Karpas-422 (cell line): ENCODE measurements around the gene KCNH1. TPM values are rescaled to one million over a fixed set of nuclear protein-coding genes. Genes with fewer than 3 reads are reported as not detected.

Experiments used
- DNase-seq: peaks from one replicate; pipeline ENCODE4 v3.0.0-alpha.2; 2015
- H2AFZ ChIP-seq: fragments of 200-600 bp; sonication (generic); 2 replicates; pipeline ENCODE4 v1.6.1; 2014; ENCODE audit warnings: antibody characterized with exemption, low read length, mixed read lengths
- H3K27ac ChIP-seq: fragments of 200-600 bp; sonication (generic); 2 replicates; pipeline ENCODE4 v1.5.1; 2014; ENCODE audit warnings: mild to moderate bottlenecking, low read length, moderate library complexity
- H3K27me3 ChIP-seq: fragments of 200-600 bp; sonication (generic); 2 replicates; pipeline ENCODE4 v1.6.1; 2014; ENCODE audit warnings: low read length, mixed read lengths
- H3K36me3 ChIP-seq: fragments of 200-600 bp; sonication (generic); 2 replicates; pipeline ENCODE4 v1.6.1; 2014; ENCODE audit warnings: low read length, mixed read lengths; ENCODE audit not compliant: insufficient read depth
- H3K4me1 ChIP-seq: fragments of 200-600 bp; sonication (generic); 2 replicates; pipeline ENCODE4 v1.6.1; 2014; ENCODE audit warnings: mild to moderate bottlenecking, low read length, mixed read lengths
- H3K4me2 ChIP-seq: fragments of 200-600 bp; sonication (generic); 2 replicates; pipeline ENCODE4 v1.6.1; 2014; ENCODE audit warnings: low read length, low read depth, mild to moderate bottlenecking; ENCODE audit not compliant: poor library complexity, severe bottlenecking
- H3K4me3 ChIP-seq: fragments of 200-600 bp; sonication (generic); 2 replicates; pipeline ENCODE4 v1.5.1; 2014; ENCODE audit warnings: mild to moderate bottlenecking, antibody characterized with exemption, low read length, mixed read lengths
- H3K79me2 ChIP-seq: fragments of 200-600 bp; sonication (generic); 2 replicates; pipeline ENCODE4 v1.6.1; 2014; ENCODE audit warnings: mild to moderate bottlenecking, low read length, mixed read lengths
- H3K9ac ChIP-seq: fragments of 200-600 bp; sonication (generic); 2 replicates; pipeline ENCODE4 v1.6.0; 2014; ENCODE audit warnings: low read length
- H3K9me2 ChIP-seq: fragments of 200-600 bp; sonication (generic), shearing (Covaris generic); replicated peaks from 2 replicates; pipeline ENCODE4 v1.6.0; 2014; ENCODE audit warnings: mild to moderate bottlenecking, low read length, moderate library complexity; ENCODE audit not compliant: insufficient read depth
- H3K9me3 ChIP-seq: fragments of 300-700, 200-600 bp; sonication (generic); 2 replicates; pipeline ENCODE4 v1.6.1; 2014; ENCODE audit warnings: low read length, mixed read lengths
- H4K20me1 ChIP-seq: fragments of 200-600 bp; sonication (generic); 2 replicates; pipeline ENCODE4 v1.6.1; 2014; ENCODE audit warnings: mild to moderate bottlenecking, antibody characterized with exemption, low read length, low read depth; ENCODE audit not compliant: insufficient read depth
- total RNA-seq: library from RNA; depleted of rRNA; stranded (reverse); fragments of >200 nt; shearing (Covaris generic); gene quantifications from 2 replicates; pipeline ENCODE4 v1.2.3, GENCODE V29; 2014; ENCODE audit warnings: low replicate concordance

The KCNH1 gene
- total RNA-seq, 1 experiment from 2014 or later, result not detected

DNA sequence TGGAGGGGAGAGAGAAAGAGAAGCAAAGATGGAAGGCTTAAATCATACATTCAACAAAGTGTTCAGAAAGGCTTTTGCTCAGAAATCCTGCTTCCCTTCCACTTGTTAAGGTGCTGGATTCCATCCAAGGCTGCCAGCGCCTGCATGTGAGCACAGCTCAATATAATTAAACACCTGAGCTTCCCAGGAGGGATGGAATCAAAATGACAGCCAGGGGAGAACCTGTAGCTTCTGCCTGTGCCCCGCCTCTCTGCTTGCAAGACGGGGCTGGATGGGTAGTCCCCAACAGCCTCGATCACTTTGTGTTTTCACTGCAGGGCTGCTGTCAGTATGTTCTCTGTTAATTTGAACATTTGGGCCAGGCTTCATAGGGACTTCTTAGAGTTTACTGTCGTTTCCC, 225.7 kb downstream of the KCNH1 start:
- no peaks in the 10 kb centered on the region for H3K36me3 ChIP-seq
- H3K9me3 ChIP-seq, result no peaks in the 10 kb centered on the region
- H3K9me2 ChIP-seq, result no peaks in the 10 kb centered on the region
- H3K4me3 ChIP-seq, result no peak overlapping the region
- H4K20me1 ChIP-seq, result no peaks in the 10 kb centered on the region
- no peak overlapping the region for H3K9ac ChIP-seq
- peaks cover 16% of the 10 kb centered on the region for H3K4me1 ChIP-seq
- H3K27me3 ChIP-seq, result no peaks in the 10 kb centered on the region
- no peaks in the 10 kb centered on the region for H3K79me2 ChIP-seq
- no peak overlapping the region for H3K4me2 ChIP-seq
- no peak overlapping the region for H2AFZ ChIP-seq
- no peak overlapping the region for H3K27ac ChIP-seq
- DNase-seq, result no peak

DNA sequence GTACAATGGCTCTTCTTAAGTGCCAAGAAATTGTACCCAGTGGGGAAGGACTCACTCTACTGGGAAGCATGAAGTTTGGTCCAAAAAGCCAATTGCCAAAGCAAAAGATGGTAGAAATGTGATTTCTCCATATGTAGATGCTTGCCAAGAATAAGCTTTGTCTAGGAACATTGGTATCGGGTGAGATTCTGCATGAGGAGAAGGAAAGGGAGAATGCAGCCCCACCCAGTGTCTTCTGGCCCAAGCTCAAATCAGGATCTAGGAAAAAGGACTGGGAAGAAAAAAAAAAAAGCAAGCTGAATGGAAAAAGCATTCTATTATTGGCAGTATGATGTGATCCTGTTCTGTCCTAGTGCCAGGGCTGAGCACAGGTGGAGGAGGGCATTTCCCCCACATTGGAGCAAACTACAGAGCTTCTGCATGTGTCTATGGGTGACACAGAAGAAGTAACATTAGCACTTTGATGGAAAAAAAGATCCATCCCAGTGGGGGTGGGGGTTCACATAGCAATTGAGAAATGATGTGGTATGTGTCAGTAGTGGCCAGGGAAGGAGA, 226.6 kb downstream of the KCNH1 start:
- no peak overlapping the region for H3K27ac ChIP-seq
- no peaks in the 10 kb centered on the region for H3K9me3 ChIP-seq
- H3K27me3 ChIP-seq, result no peaks in the 10 kb centered on the region
- no peak for DNase-seq
- no peak overlapping the region for H3K9ac ChIP-seq
- no peaks in the 10 kb centered on the region for H4K20me1 ChIP-seq
- H3K4me3 ChIP-seq, result no peak overlapping the region
- peaks cover 16% of the 10 kb centered on the region for H3K4me1 ChIP-seq
- no peaks in the 10 kb centered on the region for H3K79me2 ChIP-seq
- H3K9me2 ChIP-seq, result no peaks in the 10 kb centered on the region
- no peak overlapping the region for H2AFZ ChIP-seq
- H3K4me2 ChIP-seq, result no peak overlapping the region
- H3K36me3 ChIP-seq, result no peaks in the 10 kb centered on the region

DNA sequence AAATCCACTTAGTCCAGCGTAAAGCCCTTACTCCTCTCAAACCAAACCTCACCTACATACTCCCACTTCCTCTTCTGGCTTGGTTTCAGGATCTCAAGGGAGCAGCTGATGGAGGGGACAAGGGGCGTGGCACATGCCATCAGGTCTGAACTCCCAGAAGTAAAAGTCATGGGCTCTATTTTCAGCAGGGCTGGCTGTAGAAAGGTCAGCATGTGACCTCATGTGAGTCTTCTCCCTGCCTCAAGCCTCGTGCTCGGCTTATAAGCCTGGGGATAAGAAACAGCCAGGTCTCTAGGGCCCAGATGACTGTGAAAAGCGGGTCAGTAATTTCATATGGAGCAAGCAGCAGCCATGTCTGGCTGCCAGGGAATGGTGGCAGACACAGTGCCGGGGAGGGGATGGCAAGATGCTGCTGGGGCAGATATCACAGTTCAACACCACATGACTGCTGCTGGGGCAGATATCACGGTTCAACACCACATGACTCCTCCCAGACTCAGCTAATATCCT, 227.9 kb downstream of the KCNH1 start:
- Histone ChIP-seq H4K20me1 (no peaks in the 10 kb centered on the region), H2AFZ (no peak overlapping the region), H3K4me3 (no peak overlapping the region), H3K4me2 (no peak overlapping the region), H3K79me2 (no peaks in the 10 kb centered on the region), H3K9me3 (no peaks in the 10 kb centered on the region), H3K27me3 (no peaks in the 10 kb centered on the region), H3K4me1 (peaks cover 16% of the 10 kb centered on the region), H3K9ac (no peak overlapping the region), H3K27ac (no peak overlapping the region), H3K36me3 (no peaks in the 10 kb centered on the region), H3K9me2 (no peaks in the 10 kb centered on the region)
- peak; percentile 47 for DNase-seq

DNA sequence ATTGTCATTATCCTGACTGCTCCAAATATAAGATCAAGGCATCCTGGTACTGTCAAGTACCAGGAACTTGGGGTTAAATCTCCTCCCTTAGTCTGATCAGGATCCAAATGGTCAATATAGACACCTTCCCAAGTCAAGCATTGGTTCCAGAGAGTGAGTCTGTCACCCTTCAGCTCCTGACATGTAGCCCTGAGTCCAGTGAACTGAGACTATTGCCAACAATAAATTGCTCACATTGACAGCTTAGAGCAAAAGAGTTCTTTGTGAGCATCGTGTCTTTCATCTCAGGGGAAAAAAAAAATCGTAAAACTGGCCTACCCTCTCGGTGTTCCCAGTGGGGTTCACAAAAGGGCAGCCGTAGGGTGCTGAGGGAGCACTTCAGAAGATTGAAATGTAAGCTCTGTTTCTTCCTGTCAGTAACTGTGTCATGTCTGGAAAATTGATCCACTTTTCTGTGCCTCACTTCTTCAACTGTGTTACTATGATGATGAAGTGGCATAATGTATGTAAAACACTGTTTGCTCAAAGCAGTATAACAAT, 228.5 kb downstream of the KCNH1 start:
- Histone ChIP-seq H3K9ac (no peak overlapping the region), H3K4me3 (no peak overlapping the region), H3K9me2 (no peaks in the 10 kb centered on the region), H4K20me1 (no peaks in the 10 kb centered on the region), H3K4me2 (no peak overlapping the region), H3K79me2 (no peaks in the 10 kb centered on the region), H2AFZ (no peak overlapping the region), H3K36me3 (no peaks in the 10 kb centered on the region), H3K27ac (no peak overlapping the region), H3K27me3 (no peaks in the 10 kb centered on the region), H3K4me1 (peaks cover 16% of the 10 kb centered on the region), H3K9me3 (no peaks in the 10 kb centered on the region)
- DNase-seq, result no peak

DNA sequence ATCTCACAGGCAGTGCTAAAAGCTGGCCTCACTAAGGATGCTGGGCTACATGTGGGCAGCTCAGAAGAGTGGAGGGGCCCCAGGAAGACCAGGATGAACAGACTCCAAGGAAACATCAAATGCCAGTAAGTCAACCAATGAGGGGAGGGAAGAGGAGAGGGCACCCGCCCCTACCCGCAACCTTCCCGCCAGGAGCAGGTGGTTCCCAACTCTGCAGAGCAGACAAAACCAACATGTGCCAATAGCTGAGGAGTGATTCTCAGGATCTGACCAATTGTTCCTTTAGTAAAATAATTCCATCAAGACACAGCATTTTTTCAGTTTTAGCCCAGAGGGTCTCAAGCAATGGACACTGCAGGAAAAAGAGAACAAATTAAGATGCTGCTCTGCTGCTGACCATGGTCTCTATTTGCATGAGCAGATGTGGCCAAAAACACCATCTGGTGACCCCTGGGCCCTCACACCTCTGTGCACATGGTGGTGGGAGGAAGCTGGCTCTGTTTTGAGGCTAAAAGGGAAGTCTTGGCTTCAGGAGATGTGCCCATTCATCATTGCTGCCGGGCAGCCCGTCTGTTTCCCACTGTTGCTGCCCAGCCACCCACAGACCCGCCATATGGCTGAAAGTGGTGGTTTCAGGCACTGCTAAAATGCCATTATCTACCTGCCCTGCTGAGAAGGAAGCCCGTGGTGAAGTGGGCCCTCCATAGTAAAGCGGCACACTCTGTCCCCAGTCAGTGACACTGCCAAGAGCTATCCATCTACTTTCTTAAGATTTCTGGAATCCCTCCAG, 231.8 kb downstream of the KCNH1 start:
- Histone ChIP-seq H3K9ac (no peak overlapping the region), H3K27ac (no peak overlapping the region), H4K20me1 (no peaks in the 10 kb centered on the region), H2AFZ (no peak overlapping the region), H3K4me3 (no peak overlapping the region), H3K9me3 (no peaks in the 10 kb centered on the region), H3K36me3 (no peaks in the 10 kb centered on the region), H3K9me2 (no peaks in the 10 kb centered on the region), H3K27me3 (no peaks in the 10 kb centered on the region), H3K4me2 (no peak overlapping the region), H3K79me2 (no peaks in the 10 kb centered on the region), H3K4me1 (peaks cover 9% of the 10 kb centered on the region)
- DNase-seq, result no peak

DNA sequence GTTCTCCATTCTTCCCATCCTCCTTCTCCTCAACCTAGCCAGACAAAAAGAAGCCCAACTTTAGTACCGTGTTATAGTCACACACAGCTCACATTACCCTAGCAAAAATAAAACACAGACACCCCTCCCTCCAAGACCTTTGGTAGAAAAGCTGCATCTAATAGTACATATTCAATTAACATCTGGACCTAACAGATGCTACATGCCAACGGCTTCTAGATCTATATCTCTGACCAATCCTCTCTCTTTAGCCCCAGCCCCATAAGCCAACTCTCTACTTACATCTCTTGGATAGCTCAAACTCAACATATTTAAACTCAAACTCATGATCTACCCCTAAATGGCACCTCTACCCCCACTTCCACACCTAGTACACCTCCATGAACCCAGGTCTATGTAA, 233.1 kb downstream of the KCNH1 start:
- no peaks in the 10 kb centered on the region for H3K36me3 ChIP-seq
- no peaks in the 10 kb centered on the region for H3K27me3 ChIP-seq
- no peak overlapping the region for H3K4me3 ChIP-seq
- no peak overlapping the region for H3K4me2 ChIP-seq
- peaks cover 4% of the 10 kb centered on the region for H3K4me1 ChIP-seq
- no peak for DNase-seq
- no peaks in the 10 kb centered on the region for H4K20me1 ChIP-seq
- no peaks in the 10 kb centered on the region for H3K9me3 ChIP-seq
- H3K27ac ChIP-seq, result no peak overlapping the region
- no peaks in the 10 kb centered on the region for H3K79me2 ChIP-seq
- no peak overlapping the region for H2AFZ ChIP-seq
- H3K9ac ChIP-seq, result no peak overlapping the region
- H3K9me2 ChIP-seq, result no peaks in the 10 kb centered on the region

DNA sequence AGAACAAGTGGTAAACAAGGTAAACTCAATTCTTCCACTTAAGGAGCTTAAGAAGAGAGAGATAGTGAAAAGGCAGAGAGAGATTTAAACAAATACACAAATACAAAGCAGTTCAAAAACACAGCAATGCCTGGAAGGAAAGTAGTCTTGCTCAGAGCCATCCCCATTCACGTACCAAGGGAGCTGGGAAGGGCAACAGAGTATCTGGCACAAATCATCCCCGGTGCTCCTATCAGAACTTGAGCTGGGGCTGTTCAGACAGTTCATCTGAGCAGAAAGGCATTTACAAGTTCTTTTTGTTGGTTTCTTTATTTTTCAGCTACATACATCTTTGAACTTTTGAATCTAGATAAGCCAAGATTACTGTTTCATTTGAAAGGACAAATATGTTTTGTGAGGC, 233.9 kb downstream of the KCNH1 start:
- DNase-seq, result no peak
- no peaks in the 10 kb centered on the region for H4K20me1 ChIP-seq
- no peaks in the 10 kb centered on the region for H3K9me2 ChIP-seq
- no peaks in the 10 kb centered on the region for H3K4me1 ChIP-seq
- no peaks in the 10 kb centered on the region for H3K9me3 ChIP-seq
- no peak overlapping the region for H3K27ac ChIP-seq
- H3K27me3 ChIP-seq, result no peaks in the 10 kb centered on the region
- H3K79me2 ChIP-seq, result no peaks in the 10 kb centered on the region
- H2AFZ ChIP-seq, result no peak overlapping the region
- H3K4me2 ChIP-seq, result no peak overlapping the region
- H3K4me3 ChIP-seq, result no peak overlapping the region
- no peaks in the 10 kb centered on the region for H3K36me3 ChIP-seq
- no peak overlapping the region for H3K9ac ChIP-seq

DNA sequence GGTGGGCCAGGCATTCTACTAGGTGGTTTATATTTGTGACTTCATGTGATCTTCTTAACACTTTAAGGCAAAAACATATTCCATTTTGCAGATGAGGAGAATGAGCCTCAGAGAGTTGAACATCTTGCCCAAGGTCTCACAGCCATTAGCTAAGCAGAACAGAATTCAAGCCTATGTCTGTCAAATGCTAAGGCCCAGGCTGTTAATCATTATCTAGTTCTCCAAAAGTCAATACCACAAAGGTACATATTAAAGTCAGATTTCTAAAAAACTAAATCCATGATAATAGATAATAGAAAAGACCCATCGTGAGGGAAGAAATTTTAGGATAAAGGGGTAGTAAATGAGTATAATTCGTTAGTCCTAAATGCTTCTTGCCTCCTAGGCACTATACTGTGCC, 234.3 kb downstream of the KCNH1 start:
- H3K36me3 ChIP-seq, result no peaks in the 10 kb centered on the region
- no peak for DNase-seq

More for the DNA sequence above, 234.3 kb downstream of the KCNH1 start:
- Histone ChIP-seq H3K79me2 (no peaks in the 10 kb centered on the region), H3K4me3 (no peak overlapping the region), H3K27ac (no peak overlapping the region), H4K20me1 (no peaks in the 10 kb centered on the region), H3K27me3 (no peaks in the 10 kb centered on the region), H3K9me3 (no peaks in the 10 kb centered on the region), H3K9me2 (no peaks in the 10 kb centered on the region), H3K4me2 (no peak overlapping the region), H3K9ac (no peak overlapping the region), H3K4me1 (no peaks in the 10 kb centered on the region), H2AFZ (no peak overlapping the region)
